Measurements from ENCODE around the gene TRIM44.

- TF ChIP-seq POLR2A (IDR thresholded peaks at IDR 0.05) (no peak), EP300 (IDR thresholded peaks at IDR 0.05) (no peak)
These were observed 64.6 kb downstream of the TRIM44 start for GRCh38 chr11:35727140-35727539.
